HCT116 (cell line): ENCODE data around the gene TRIM59.

Experiments
- CEBPB ChIP-seq: IDR thresholded peaks from 2 replicates; pipeline ENCODE4 v1.6.1; 2012; ENCODE audit warnings: low read depth
- FOSL1 ChIP-seq: IDR thresholded peaks from 2 replicates; pipeline ENCODE4 v1.6.1; 2012; ENCODE audit warnings: low read depth
- POLR2A ChIP-seq: IDR thresholded peaks from 2 replicates; pipeline ENCODE4 v1.7.0; 2011; ENCODE audit warnings: borderline replicate concordance; ENCODE audit not compliant: insufficient read depth, insufficient read length; ENCODE audit errors: extremely low read depth
- SP1 ChIP-seq: IDR thresholded peaks from 2 replicates; pipeline ENCODE4 v1.6.1; 2012; ENCODE audit warnings: low read depth
- TCF7L2 ChIP-seq: IDR thresholded peaks from 2 replicates; pipeline ENCODE4 v1.7.0; 2011; ENCODE audit warnings: borderline replicate concordance, inconsistent platforms; ENCODE audit not compliant: insufficient read depth, insufficient read length; ENCODE audit errors: extremely low read depth
- YY1 ChIP-seq: IDR thresholded peaks from 2 replicates; pipeline ENCODE4 v1.6.1; 2011; ENCODE audit warnings: low read length, low read depth, moderate library complexity, mild to moderate bottlenecking; ENCODE audit not compliant: insufficient replicate concordance; ENCODE audit errors: extremely low read depth
- ZNF274 ChIP-seq: fragments of 200-500 bp; sonication (Bioruptor generic); IDR thresholded peaks from 2 replicates; pipeline ENCODE4 v1.6.1; 2014; ENCODE audit warnings: mild to moderate bottlenecking, low read depth, low read length, inconsistent platforms
- TF ChIP-seq, protein P1 (sequence below), 3 experiments: fragments of 200-600 bp in 1 of 3; sonication (generic) in 1 of 3; IDR thresholded peaks in 2 of 3; conservative IDR thresholded peaks in 1 of 3; 2 replicates each; pipeline ENCODE4 v1.5.1; 2012 to 2017; ENCODE audit warnings: low read depth in 2 of 3, low read length in 2 of 3, antibody characterized with exemption in 1 of 3, borderline replicate concordance in 1 of 3, control low read depth in 1 of 3, mild to moderate bottlenecking in 1 of 3, mixed read lengths in 1 of 3, mixed run types in 1 of 3, moderate library complexity in 1 of 3; ENCODE audit not compliant: insufficient read depth in 1 of 3

DNA sequence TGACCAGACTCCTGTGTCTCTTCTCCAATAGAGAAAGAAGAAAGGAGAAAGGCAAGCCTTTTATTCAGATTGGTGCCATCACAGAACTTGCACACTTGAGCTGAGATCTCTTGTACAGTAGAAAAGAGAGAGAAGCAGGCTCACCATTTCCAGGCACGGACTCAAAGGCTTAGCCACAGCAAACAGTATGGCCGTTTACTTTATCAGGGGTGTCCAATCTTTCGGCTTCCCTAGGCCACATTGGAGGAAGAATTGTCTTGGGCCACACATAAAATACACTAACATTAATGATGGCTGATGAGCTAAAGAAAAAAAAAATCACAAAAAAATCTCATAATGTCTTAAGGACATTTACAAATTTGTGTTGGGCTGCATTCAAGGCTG, 55.6 kb downstream of the TRIM59 start:
- TF ChIP-seq CEBPB (no peak), SP1 (no peak), YY1 (no peak), POLR2A (no peak), TCF7L2 (no peak), ZNF274 (no peak), FOSL1 (no peak)
- TF ChIP-seq, protein P1, sequence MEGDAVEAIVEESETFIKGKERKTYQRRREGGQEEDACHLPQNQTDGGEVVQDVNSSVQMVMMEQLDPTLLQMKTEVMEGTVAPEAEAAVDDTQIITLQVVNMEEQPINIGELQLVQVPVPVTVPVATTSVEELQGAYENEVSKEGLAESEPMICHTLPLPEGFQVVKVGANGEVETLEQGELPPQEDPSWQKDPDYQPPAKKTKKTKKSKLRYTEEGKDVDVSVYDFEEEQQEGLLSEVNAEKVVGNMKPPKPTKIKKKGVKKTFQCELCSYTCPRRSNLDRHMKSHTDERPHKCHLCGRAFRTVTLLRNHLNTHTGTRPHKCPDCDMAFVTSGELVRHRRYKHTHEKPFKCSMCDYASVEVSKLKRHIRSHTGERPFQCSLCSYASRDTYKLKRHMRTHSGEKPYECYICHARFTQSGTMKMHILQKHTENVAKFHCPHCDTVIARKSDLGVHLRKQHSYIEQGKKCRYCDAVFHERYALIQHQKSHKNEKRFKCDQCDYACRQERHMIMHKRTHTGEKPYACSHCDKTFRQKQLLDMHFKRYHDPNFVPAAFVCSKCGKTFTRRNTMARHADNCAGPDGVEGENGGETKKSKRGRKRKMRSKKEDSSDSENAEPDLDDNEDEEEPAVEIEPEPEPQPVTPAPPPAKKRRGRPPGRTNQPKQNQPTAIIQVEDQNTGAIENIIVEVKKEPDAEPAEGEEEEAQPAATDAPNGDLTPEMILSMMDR (IDR thresholded peaks at IDR 0.05 in 2 of 3, conservative IDR thresholded peaks at IDR 0.05 in 1 of 3; ENCODE audit: borderline replicate concordance in 1 of 3, insufficient read depth in 1 of 3, low read depth in 2 of 3, low read length in 2 of 3): no peak
